ENCODE results near the gene SATB2. TPM values are rescaled to one million over a fixed set of nuclear protein-coding genes. Genes with fewer than 3 reads are reported as not detected.
A peak's percentile ranks its signal among the peaks of the same experiment; 100 is the strongest.

SATB2 gene
- total RNA-seq, 1 donor from 2014 or later: 5.0 TPM

DNA sequence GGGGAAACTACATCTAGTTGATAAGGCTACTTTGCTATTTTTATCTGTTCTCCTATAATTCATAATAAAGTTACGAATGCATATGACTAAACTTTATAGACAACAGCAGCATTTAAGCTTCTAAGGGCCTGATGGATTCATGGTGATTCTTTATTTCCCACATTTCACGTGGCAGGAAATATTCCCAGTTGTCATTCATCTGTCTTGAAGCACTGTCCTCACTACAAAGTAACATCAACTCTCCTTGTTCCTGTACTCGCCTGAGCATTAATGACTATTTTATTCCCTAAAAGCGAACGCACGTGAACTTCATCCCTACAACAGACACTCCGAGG lies 2.6 kb downstream of the SATB2 start:
- no peak for DNase-seq (ENCODE audit: extremely low read depth, low read depth, low spot score)

DNA sequence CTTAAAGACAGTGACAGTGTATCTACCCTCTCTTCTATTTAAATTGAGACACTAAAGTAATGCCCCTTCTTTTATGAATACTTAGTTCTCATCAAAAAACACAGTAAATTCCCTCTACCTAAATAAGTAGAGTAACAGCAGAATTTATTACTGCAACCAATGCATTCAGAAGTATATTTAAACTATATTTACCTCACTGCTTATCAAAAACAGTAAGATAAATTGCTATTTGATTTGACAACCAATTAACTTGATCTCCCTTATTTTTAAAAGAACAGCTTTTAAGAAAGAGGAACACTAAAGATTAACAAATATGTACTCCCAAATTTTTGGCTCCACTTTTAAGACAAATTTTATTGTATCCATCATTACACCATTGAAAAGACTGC lies 4.8 kb downstream of the SATB2 start:
- no peak for DNase-seq (ENCODE audit: extremely low read depth, low read depth, low spot score)

DNA sequence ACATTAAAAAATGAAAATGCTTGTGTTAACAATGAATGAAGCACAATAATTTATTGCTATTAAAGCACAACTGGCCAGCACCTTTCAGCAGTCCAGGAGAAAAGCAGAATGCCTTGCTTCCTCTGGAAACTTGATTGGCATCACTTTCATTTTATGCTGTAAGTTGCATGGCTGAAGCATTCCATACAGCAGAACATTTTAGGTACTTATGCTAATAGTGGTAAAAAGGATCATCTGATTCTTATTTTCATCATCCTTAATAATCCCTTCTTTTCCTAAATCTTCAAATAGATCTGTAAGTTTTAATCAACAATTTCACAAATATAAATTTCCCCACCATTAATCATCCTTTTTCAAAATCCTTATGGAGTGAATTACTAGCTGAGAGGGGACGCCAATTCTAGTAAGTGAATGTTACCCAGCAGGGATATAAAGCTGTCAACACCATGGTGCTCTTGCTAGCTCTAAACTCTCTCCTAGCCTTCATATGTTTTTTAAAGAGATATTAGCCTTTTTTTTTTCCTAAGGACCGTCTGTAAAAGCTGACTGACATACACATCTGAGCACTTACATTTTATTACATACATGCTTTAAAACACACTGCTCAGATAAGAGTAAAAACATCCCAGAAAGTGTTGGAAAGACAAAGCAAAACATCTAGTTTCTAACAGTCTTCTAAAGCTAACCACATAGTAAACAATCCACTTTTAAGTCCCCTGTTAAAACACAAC lies 5.3 kb downstream of the SATB2 start:
- DNase-seq (ENCODE audit: extremely low read depth, low read depth, low spot score): no peak

DNA sequence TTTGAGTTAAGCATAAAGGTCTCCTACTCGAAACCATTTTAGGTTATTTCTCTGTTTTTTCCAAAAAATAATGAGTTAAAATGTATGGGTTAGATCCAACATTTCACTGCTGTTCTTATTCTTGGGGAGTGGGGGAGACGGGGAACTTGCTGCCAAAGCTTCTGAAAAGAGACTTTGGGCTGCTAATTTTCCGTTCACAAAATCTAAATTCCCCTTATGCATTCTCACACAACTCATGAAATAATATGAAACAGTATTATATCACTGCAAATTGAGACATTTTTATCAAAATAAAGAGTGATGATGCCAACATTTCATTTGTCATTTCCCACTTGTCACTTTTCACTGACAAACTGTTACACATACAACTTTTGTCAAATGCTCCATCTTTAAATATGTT lies 7.8 kb downstream of the SATB2 start:
- no peak for DNase-seq (ENCODE audit: extremely low read depth, low read depth, low spot score)

DNA sequence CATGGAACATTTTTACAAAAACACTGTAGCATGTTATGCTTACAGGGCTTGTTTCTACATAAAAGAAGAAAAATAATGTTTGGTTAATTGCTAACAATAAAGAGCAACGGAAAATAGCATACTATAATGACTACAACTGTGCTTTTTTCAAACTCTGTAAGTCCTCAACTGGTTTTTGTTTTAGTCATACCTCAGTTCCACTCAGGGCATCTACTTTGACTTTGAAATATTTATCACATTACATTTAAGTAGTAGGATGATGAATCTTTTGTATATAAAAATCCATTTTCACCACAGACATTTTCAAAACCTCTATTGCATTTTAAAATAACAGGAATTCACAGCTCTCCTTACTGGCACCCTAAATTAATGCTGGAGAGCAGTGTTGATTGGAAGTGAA lies 8.3 kb downstream of the SATB2 start:
- DNase-seq (ENCODE audit: extremely low read depth, low read depth, low spot score): no peak

DNA sequence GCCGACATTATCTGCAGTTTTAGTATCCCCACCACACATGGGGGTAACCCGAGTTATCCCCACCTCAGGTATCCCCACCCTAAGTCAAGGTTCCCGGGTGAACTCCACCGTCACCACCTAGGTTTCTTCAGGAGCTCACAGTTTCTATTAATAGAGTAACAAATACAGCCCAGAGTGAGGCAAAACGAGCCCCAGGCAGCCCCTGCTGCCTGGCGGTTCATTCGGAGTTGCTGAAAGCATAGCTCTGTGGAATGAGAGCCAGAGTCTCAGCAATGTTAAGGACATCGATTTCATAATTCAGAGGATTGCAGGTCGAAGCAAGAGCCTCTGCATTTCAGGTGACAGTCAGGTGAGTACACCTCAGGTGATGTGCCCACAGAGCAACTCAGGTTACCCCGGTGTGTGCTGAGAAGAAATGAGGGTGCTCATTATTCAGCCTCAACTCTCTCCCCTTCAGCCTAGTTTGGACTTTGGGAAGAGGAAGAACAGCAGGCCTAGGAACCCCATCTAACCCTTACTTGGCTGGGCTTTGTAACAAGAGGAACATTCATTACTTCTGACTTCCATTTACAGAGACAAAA lies 10.7 kb downstream of the SATB2 start:
- no peak for DNase-seq (ENCODE audit: extremely low read depth, low read depth, low spot score)

DNA sequence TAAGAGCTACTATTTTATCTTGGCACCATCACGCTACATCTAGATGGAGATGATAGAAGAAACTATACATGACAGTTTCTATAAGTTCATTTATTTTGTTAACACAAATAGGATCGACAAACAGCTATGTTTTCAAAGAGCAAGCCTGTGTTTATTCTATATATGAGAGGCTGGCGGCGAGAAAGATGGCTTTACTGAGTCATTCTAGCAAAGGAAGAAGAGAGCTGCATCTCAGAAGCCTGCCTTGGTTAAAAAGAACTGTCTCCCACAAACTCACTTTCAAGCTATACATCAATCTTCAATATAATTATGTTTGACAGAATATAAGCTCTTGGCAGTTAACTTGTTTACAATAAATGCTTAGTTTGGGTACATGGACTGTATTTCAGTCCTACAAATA lies 13.0 kb downstream of the SATB2 start:
- no peak for DNase-seq (ENCODE audit: extremely low read depth, low read depth, low spot score)

DNA sequence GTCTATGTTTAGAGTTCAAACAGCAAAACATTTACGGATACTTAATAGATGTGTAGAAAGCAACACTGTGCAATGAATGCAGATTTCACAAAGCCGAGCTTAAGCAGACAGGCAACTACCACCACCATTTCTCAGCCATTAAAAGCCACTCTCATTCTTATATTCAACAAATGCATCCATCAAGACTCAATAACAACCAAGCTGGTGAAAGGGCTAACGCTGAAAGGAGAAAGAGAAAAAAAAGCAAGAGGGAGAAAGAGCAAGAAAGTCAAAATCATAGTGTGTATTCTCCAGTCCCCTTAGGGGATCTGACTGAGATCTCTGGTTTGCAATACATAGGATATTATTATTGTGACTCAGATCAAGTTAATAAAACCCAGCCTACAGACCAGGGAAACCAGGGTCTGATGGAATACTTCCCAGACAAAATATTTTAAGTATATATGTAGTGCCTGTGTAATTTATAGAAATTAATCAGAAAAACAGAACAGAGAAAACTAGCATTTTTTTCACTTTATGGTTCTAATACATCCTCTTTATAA lies 14.1 kb downstream of the SATB2 start:
- DNase-seq (ENCODE audit: extremely low read depth, low read depth, low spot score): no peak

DNA sequence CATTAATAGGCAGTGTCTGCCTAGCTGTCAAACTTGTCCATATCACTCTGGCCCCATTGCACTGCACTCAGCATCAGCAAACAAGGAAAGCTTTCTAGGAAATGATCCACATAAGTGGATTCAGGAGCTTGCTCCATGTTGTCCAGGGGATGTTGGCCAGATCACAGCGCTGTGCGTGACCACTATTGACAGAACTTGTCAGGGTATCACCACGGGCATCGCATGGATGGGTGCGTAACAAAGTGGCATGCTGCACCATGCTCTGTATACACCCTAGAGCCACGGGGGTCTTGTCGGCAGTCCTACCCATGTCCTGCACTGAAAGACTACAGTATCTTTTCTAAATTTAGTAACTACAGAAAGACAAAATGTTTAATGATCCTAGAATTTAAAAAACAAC lies 15.6 kb downstream of the SATB2 start:
- no peak for DNase-seq (ENCODE audit: extremely low read depth, low read depth, low spot score)

DNA sequence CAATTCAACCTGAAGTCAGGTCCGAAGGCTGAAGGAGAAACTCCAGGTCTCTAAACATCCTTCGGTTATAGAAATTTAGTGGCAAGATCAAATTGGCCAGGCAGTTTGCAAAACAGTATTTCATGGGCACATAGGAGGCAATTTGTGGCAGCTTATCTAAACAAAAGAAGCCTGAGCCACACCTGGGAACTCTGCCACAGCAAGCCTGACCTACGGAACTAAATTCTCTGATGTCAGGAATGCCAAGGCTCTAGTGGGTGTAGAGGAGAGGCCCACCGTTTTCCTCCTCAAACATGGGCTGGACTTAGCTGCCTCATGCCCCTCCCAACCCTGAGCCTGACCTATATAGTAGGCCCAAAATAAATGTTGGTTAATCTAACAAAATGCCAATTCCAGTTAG lies 16.0 kb downstream of the SATB2 start:
- DNase-seq (ENCODE audit: extremely low read depth, low read depth, low spot score): no peak

DNA sequence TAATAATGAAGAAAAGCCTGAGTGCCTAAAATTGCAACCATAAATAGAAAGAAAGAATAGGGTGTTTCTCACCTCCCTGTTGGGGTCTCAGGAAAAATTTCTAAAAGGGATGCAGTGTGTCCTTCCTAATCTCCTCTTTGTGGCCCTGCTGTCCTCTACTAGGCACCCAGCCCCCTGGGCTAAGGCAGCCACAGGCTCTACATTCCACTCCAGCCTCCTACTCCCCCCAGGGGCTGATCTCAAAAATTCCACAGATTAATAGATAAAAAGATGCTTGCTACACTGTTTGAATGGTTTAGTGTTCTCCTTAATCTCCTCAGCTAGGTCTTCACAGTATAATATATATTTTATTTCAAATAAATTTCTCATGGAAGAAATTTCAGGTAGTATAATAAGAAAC lies 17.6 kb downstream of the SATB2 start:
- DNase-seq (ENCODE audit: extremely low read depth, low read depth, low spot score): no peak

DNA sequence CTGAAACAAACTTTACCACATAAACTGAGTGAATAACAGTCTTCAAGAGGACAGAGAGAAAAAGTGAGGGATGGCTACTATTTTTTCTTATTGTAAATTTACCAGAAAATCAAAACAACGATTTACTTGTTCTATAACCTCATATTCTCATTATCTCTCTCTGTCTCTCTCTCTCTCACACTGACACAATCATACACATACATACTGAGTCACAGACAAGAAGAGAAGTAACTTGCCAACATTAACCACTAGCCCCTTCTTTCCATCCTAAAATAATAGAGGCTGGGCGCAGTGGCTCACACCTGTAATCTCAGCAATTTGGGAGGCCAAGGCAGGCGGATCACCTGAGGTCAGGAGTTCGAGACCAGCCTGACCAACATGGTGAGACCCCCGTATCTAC lies 18.2 kb downstream of the SATB2 start:
- no peak for DNase-seq (ENCODE audit: extremely low read depth, low read depth, low spot score)

DNA sequence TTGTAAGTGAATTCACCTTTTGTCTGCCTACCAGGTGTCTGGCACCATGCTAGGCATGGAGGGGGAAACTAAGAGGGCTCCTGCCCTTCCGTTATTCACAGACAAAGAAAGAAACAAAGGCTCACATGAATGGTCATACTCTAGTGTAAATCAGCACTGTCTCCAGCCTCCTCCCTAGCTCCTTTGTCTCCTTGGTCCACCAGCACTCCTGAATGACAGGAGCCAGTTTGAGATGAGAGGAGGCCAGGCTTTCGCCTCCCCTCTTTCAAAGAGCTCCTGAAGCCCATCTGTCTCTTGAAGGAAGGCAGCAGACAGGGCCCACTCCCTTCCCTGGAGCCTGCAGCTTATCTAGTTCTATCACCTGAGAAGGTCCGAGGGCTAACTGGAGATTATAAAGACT lies 18.7 kb downstream of the SATB2 start:
- DNase-seq (ENCODE audit: extremely low read depth, low read depth, low spot score): no peak

DNA sequence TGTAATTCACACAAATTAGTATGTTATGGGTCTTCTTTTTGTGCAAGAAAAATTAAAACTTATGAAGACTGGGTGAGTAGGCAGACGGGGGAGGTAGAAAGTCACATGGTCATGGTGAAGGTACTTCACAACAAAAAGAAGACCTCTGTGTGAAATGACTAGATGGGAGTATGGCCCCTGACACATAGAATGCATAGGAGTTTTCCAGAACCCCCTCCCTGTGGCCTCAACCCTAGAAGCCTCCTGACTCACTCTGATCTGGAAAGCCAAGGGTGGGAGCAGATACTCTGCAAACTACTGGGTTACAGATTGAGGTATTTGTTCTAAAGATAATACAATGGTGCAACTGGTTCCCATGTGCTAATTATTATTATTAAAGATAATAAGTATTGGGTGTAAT lies 23.2 kb downstream of the SATB2 start:
- no peak for DNase-seq (ENCODE audit: extremely low read depth, low read depth, low spot score)

DNA sequence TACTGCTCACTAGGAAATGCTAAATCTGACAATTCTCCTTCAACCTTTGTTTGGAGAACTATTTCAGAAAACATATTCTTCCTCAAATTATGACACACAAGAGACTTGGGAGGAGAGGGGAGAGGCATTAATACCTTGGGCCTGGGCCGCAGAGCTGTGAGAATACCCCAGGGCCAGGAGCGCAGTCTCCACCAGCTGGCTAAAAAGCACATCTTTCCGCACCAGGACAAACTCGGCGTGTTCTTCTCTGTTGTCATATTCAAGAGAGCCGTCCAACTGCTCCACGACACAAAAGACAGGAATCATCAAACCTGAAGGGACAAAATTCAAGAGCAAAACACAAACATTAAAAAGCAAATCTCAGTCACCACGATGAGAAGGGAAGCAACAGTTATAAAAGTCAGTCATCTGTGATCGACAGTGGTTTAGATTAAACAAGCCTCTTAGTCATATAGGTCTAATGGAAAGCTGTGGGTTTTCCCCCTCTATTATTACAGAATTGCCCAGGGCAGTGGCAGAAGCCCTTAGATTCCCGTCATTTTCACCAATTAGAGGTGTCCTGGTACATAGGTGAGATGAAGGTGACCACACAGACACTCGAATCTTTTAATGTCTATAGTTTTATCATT lies 24.4 kb downstream of the SATB2 start:
- DNase-seq (ENCODE audit: extremely low read depth, low read depth, low spot score): no peak

DNA sequence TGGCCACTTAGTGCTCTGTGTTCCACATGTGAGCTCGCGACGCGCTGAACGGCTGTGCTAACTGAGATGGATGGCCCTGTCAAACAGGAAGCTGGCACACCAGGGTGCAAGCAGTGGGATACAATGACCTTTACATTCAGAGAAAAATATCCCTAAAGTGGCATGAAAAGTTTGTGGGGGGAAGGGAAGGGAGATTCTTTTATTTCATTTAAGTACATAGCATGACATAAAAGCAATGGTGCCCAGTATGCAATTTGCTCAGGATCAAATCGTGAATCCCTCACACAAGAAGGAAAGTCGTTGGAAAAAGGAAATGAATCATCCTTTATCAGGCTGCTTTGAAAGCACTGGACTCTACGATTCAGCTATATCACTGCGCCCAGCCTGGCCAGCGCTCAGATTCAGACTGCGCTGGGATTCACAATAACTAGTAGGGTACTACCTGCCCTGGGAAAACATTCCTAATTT lies 26.0 kb downstream of the SATB2 start:
- peak; percentile 51 for DNase-seq (ENCODE audit: extremely low read depth, low read depth, low spot score)

DNA sequence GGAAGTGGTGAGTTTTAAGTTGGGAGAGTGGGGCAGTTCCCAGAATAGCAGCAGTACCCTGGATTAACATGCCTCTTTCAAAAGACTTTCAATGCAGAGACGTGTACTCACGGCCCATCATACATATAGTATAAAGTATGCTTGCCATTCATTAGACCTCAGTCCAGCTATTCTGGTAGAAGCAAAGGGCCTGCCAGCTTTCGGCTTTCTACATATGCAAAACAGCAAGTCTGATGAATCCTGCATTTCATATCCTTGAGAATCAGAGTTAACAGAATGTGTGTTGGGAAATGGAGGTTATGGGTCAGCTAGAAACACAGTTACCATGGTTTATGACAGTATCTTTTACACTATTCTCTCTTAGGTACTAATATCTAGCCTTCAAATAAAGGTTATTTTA lies 27.5 kb downstream of the SATB2 start:
- DNase-seq (ENCODE audit: extremely low read depth, low read depth, low spot score): no peak

DNA sequence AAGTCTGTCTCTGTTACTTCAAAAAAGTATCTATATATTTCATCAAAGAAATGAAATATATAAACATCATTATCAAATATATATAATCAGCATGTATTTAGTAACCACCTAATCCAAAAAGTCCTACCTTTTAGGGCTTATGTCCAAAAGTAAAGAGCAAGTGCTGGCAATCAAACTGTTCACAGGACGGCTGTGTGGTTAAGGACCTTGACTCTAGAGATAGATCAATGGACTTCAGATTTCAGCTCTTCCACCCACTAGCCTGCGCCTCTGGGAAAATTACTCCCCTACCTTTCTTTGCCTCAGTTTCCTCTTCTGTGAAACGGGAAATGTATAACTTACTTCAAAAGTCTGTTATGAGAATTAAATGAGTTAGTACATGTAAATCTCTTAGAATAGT lies 29.4 kb downstream of the SATB2 start:
- DNase-seq (ENCODE audit: extremely low read depth, low read depth, low spot score): no peak

DNA sequence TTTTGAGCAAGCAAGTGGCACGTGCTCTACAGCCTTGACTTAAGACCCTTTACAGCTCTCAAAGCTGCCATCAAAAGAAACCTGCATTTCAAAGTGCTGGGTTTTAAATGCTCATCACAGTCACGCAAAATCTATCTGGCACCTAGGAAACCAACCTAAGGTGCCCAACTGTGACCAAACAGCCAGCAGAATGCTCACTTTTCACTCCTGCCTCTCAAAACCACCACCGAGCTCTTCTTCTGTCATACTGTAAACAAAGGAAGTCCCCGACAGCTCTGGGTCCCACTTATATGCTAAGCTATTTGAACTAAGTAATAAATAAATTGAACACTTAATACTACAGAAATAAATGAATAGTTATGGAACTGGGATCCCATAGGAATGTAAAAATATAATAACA lies 33.6 kb downstream of the SATB2 start:
- DNase-seq (ENCODE audit: extremely low read depth, low read depth, low spot score): no peak

DNA sequence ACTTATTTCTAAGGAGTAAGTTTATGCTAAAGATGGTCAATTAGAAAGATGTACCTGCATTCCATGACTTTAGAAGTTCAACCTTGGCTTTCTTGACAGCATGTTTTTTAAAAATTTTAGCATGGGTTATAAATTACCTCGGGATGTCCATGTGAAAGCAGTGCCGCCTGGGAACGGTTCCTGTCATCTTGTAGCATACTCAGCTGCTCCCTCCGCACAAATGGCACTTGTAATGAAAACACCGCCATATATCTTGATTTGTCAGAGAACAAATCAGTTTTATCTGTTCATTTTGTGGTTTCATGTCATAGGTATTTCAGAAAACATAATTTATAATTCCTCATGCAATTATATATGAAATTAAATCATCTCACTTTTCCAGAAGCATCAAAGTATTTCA lies 38.3 kb downstream of the SATB2 start:
- DNase-seq (ENCODE audit: extremely low read depth, low read depth, low spot score): no peak

DNA sequence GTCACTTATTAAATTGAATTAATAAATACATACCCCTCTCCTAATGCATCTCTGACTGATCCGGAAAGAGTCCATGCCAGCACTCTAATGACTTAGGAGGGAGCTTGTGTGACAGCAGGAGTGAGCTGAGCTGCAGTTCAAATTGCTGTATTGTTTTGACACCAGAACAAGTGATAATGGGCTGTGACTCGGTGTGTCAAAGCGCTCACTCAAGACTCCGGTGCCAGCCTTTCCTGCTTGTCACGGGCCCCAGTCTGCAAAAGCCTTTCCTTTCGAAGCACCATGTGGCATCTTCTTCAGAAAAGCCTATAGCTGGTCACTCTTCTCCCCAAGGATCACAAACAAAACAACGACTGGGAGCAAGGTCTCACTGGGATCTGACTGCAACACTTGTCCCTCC lies 43.3 kb downstream of the SATB2 start:
- no peak for DNase-seq (ENCODE audit: extremely low read depth, low read depth, low spot score)

DNA sequence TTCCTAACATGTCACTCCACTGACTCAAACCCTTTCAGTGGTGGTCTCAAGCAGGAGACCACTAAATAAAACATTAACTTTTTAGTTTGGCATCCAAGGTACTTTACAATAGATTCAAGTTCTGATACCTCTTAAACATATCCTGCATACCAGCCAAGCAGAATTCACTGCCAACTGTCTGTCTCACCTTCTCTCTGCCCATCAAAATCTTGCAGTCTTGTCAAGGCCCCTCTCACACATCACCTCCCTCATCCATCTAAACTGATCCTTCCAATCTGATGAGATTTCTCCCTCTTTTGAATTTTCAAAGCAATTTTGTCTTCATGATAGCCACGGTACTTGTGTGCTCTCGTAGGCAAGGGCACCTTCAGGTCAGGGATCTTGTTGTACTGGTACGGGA lies 43.7 kb downstream of the SATB2 start:
- no peak for DNase-seq (ENCODE audit: extremely low read depth, low read depth, low spot score)

Data from glomerular endothelial cell (primary cell).